ENCODE data around the gene TMEM94. TPM values are rescaled to one million over a fixed set of nuclear protein-coding genes. Genes with fewer than 3 reads are reported as not detected.
A peak's percentile ranks its signal among the peaks of the same experiment; 100 is the strongest.

Gene TMEM94
- total and polyA plus RNA-seq, 9 of the 15 experiments (the other 6 are each of a cell fraction or from before 2014, with no cell fraction given): 0.35 to 48.1 (median 14.4) TPM

DNA sequence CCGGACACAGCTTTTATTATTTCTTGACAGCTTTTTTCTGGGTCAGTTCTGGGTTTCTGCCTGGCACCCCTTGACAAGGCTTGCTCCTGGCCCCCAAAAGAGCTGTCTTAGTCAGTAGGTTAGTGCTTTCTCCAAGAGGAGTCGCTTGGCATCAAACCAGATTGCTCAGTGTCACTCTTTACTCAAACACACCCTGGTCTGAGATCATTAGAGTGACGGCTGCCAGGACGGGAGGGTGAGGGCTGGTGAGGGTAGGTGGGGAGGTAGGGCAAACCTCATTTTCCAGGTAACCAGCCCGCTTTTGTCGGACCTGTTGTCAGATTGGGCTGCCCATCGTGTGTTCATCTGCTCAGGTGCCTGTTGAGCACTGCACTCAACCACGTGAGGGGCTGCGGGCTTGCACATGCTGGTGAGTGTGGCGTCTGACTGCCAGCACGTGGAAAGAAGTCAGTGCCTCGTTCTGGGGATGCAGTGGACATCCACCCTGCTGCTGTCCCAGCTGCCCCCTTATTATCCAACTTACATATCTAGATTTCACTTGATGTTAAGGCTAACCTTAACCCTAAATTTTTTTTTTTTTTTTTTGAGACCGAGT lies 12.4 kb downstream of the TMEM94 start:
- WGBS (ENCODE audit: insufficient coverage, low coverage, missing lambda C conversion rate): 79% methylated on average over 12 of the region's 13 CpGs
- ChIA-PET POLR2A (interaction anchor here (0.6 to 1.6 kb wide), 6 partner anchors 12 to 92 kb away, joined by 3 to 8 read pairs (median 4); partner anchors contain the start of gene TMEM94), CTCF (ENCODE audit: low intra/inter-chr PET ratio) (no interaction called here)
- no peak overlapping the region for H3K4me3 ChIP-seq
- H3K9ac ChIP-seq (ENCODE audit: insufficient read depth in 1 of 2, low read depth in 2 of 2, low read length in 2 of 2): peak overlapping the region in 1 of 2 experiments; percentile 24; a peak in 1 of 4 replicates
- no peak for ATAC-seq
- H3K4me1 ChIP-seq (replicated peaks in 1 of 2; ENCODE audit: control insufficient read depth in 2 of 2, insufficient read depth in 2 of 2, low read length in 2 of 2): no peaks in the 10 kb centered on the region; a peak in 1 of 5 replicates
- TF ChIP-seq SIRT6 (IDR thresholded peaks at IDR 0.05; ENCODE audit: low read depth, low read length) (no peak), RFX5 (IDR thresholded peaks at IDR 0.05; ENCODE audit: low read depth, low read length) (no peak), PHB (CRISPR knock-in tag; IDR thresholded peaks at IDR 0.05) (no peak), ZNF586 (CRISPR knock-in tag; conservative IDR thresholded peaks at IDR 0.05) (no peak), ZNF197 (CRISPR knock-in tag; IDR thresholded peaks at IDR 0.05; ENCODE audit: low read depth) (no peak), HNRNPH1 (optimal IDR thresholded peaks at IDR 0.05; ENCODE audit: low read depth, low read length) (no peak), KDM2B (CRISPR knock-in tag; IDR thresholded peaks at IDR 0.05) (no peak), POLR3A (IDR thresholded peaks at IDR 0.05; ENCODE audit: borderline replicate concordance, extremely low read depth, insufficient read depth, insufficient read length) (no peak), ZSCAN29 (IDR thresholded peaks at IDR 0.05) (no peak), ADNP (tag; IDR thresholded peaks at IDR 0.05) (no peak), KLF10 (CRISPR knock-in tag; IDR thresholded peaks at IDR 0.05) (no peak)
- TF ChIP-seq, protein P1, sequence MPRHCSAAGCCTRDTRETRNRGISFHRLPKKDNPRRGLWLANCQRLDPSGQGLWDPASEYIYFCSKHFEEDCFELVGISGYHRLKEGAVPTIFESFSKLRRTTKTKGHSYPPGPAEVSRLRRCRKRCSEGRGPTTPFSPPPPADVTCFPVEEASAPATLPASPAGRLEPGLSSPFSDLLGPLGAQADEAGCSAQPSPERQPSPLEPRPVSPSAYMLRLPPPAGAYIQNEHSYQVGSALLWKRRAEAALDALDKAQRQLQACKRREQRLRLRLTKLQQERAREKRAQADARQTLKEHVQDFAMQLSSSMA (CRISPR knock-in tag; IDR thresholded peaks at IDR 0.05): no peak
- TF ChIP-seq, protein P2, sequence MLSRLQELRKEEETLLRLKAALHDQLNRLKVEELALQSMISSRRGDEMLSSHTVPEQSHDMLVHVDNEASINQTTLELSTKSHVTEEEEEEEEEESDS (CRISPR knock-in tag; IDR thresholded peaks at IDR 0.05): no peak
- TF ChIP-seq, protein P3, sequence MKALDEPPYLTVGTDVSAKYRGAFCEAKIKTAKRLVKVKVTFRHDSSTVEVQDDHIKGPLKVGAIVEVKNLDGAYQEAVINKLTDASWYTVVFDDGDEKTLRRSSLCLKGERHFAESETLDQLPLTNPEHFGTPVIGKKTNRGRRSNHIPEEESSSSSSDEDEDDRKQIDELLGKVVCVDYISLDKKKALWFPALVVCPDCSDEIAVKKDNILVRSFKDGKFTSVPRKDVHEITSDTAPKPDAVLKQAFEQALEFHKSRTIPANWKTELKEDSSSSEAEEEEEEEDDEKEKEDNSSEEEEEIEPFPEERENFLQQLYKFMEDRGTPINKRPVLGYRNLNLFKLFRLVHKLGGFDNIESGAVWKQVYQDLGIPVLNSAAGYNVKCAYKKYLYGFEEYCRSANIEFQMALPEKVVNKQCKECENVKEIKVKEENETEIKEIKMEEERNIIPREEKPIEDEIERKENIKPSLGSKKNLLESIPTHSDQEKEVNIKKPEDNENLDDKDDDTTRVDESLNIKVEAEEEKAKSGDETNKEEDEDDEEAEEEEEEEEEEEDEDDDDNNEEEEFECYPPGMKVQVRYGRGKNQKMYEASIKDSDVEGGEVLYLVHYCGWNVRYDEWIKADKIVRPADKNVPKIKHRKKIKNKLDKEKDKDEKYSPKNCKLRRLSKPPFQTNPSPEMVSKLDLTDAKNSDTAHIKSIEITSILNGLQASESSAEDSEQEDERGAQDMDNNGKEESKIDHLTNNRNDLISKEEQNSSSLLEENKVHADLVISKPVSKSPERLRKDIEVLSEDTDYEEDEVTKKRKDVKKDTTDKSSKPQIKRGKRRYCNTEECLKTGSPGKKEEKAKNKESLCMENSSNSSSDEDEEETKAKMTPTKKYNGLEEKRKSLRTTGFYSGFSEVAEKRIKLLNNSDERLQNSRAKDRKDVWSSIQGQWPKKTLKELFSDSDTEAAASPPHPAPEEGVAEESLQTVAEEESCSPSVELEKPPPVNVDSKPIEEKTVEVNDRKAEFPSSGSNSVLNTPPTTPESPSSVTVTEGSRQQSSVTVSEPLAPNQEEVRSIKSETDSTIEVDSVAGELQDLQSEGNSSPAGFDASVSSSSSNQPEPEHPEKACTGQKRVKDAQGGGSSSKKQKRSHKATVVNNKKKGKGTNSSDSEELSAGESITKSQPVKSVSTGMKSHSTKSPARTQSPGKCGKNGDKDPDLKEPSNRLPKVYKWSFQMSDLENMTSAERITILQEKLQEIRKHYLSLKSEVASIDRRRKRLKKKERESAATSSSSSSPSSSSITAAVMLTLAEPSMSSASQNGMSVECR (CRISPR knock-in tag; IDR thresholded peaks at IDR 0.05): no peak
- no peaks in the 10 kb centered on the region for H3K27me3 ChIP-seq (ENCODE audit: control insufficient read depth in 2 of 2, insufficient read depth in 2 of 2, low read length in 2 of 2)
- no peaks in the 10 kb centered on the region for H3K79me2 ChIP-seq (ENCODE audit: control insufficient read depth, insufficient read depth, low read length)
- H4K20me1 ChIP-seq (replicated peaks; ENCODE audit: control insufficient read depth, insufficient read depth, low read length): no peaks in the 10 kb centered on the region
- in situ Hi-C loops (cut with MboI): no loop called here
- no peak overlapping the region for H2AFZ ChIP-seq (ENCODE audit: low read depth, low read length)
- no peak overlapping the region for H3K27ac ChIP-seq (ENCODE audit: extremely low read depth, low read depth, low read length)
- no peak for DNase-seq (ENCODE audit: extremely low read depth in 1 of 4, low spot score in 3 of 4)
- intact Hi-C loops (cut with micrococcal nuclease): no loop called here
- no peaks in the 10 kb centered on the region for H3K9me1 ChIP-seq (ENCODE audit: control insufficient read depth, insufficient read depth, low read length)
- H3K36me3 ChIP-seq (ENCODE audit: control insufficient read depth, insufficient read depth, low read length): peaks cover 15% of the 10 kb centered on the region; the same call in 2 of the 3 replicates
- no peaks in the 10 kb centered on the region for H3K9me3 ChIP-seq (replicated peaks; ENCODE audit: control insufficient read depth, insufficient read depth, low read depth, low read length)
- no peak overlapping the region for H3K4me2 ChIP-seq (ENCODE audit: insufficient read depth, low read length)
- no TSS peak for BruUV-seq (replicated peaks)
- no peak for FAIRE-seq
